ENCODE measurements around the gene AP3S2.
"Not testable (repeated sequence)": the region's sequence is repeated elsewhere in the genome, so short reads cannot be mapped to it uniquely, and the experiment has no call there.

Gene AP3S2

GRCh38 chr15:89790661-89791060, 103.1 kb downstream of the AP3S2 start:
- no peak for DNase-seq (ENCODE audit: low read depth, low spot score)

GRCh38 chr15:89790206-89790605, 103.6 kb downstream of the AP3S2 start:
- no peak for DNase-seq (ENCODE audit: low read depth, low spot score)
- no peak overlapping the region for H3K4me3 ChIP-seq (ENCODE audit: low read length)

More at GRCh38 chr15:89790661-89791060, 103.1 kb downstream of the AP3S2 start:
- no peak overlapping the region for H3K4me3 ChIP-seq (ENCODE audit: low read length)

GRCh38 chr15:89788585-89788984, 105.2 kb downstream of the AP3S2 start:
- H3K4me3 ChIP-seq (ENCODE audit: low read length); DNase-seq (ENCODE audit: low read depth, low spot score): not testable (repeated sequence)

- H3K4me3 ChIP-seq (ENCODE audit: low read length): no peak overlapping the region
- no peak for DNase-seq (ENCODE audit: low read depth, low spot score)
Observed at GRCh38 chr15:89787944-89788343, 105.8 kb downstream of the AP3S2 start.

GRCh38 chr15:89785774-89786140, 108.0 kb downstream of the AP3S2 start:
- DNase-seq (ENCODE audit: low read depth, low spot score): no peak
- no peak overlapping the region for H3K4me3 ChIP-seq (ENCODE audit: low read length)

GRCh38 chr15:89785064-89785773, 108.6 kb downstream of the AP3S2 start:
- no peak overlapping the region for H3K4me3 ChIP-seq (ENCODE audit: low read length)
- DNase-seq (ENCODE audit: low read depth, low spot score): no peak

- no peak overlapping the region for H3K4me3 ChIP-seq (ENCODE audit: low read length)
- DNase-seq (ENCODE audit: low read depth, low spot score): no peak
Observed at GRCh38 chr15:89784686-89784960, 109.2 kb downstream of the AP3S2 start.

GRCh38 chr15:89783861-89784685, 109.7 kb downstream of the AP3S2 start:
- H3K4me3 ChIP-seq (ENCODE audit: low read length): no peak overlapping the region
- no peak for DNase-seq (ENCODE audit: low read depth, low spot score)

GRCh38 chr15:89783111-89783860, 110.5 kb downstream of the AP3S2 start:
- DNase-seq (ENCODE audit: low read depth, low spot score): no peak
- H3K4me3 ChIP-seq (ENCODE audit: low read length): no peak overlapping the region

- not testable (repeated sequence) for H3K4me3 ChIP-seq (ENCODE audit: low read length); DNase-seq (ENCODE audit: low read depth, low spot score)
Observed at GRCh38 chr15:89782619-89782950, 111.2 kb downstream of the AP3S2 start.

- no peak overlapping the region for H3K4me3 ChIP-seq (ENCODE audit: low read length)
- DNase-seq (ENCODE audit: low read depth, low spot score): no peak
Observed at GRCh38 chr15:89781891-89782618, 111.7 kb downstream of the AP3S2 start.

- no peak for DNase-seq (ENCODE audit: low read depth, low spot score)
- H3K4me3 ChIP-seq (ENCODE audit: low read length): no peak overlapping the region
Observed at GRCh38 chr15:89781055-89781454, 112.7 kb downstream of the AP3S2 start.

GRCh38 chr15:89780601-89781000, 113.2 kb downstream of the AP3S2 start:
- DNase-seq (ENCODE audit: low read depth, low spot score): no peak
- H3K4me3 ChIP-seq (ENCODE audit: low read length): no peak overlapping the region

Data from Jurkat, Clone E6-1 (cell line).